GM21528 (cell line): ENCODE results near the gene LRRIQ1.
"Not testable (repeated sequence)": the region's sequence is repeated elsewhere in the genome, so short reads cannot be mapped to it uniquely, and the experiment has no call there.

ENCODE experiments used
- ATAC-seq: cut with Tn5 transposase; IDR thresholded peaks from one replicate; pipeline ENCODE4 v1.9.1; 2021; ENCODE audit warnings: mild to moderate bottlenecking, moderate library complexity; ENCODE audit not compliant: unreplicated experiment, low FRiP score

LRRIQ1 gene, protein sequence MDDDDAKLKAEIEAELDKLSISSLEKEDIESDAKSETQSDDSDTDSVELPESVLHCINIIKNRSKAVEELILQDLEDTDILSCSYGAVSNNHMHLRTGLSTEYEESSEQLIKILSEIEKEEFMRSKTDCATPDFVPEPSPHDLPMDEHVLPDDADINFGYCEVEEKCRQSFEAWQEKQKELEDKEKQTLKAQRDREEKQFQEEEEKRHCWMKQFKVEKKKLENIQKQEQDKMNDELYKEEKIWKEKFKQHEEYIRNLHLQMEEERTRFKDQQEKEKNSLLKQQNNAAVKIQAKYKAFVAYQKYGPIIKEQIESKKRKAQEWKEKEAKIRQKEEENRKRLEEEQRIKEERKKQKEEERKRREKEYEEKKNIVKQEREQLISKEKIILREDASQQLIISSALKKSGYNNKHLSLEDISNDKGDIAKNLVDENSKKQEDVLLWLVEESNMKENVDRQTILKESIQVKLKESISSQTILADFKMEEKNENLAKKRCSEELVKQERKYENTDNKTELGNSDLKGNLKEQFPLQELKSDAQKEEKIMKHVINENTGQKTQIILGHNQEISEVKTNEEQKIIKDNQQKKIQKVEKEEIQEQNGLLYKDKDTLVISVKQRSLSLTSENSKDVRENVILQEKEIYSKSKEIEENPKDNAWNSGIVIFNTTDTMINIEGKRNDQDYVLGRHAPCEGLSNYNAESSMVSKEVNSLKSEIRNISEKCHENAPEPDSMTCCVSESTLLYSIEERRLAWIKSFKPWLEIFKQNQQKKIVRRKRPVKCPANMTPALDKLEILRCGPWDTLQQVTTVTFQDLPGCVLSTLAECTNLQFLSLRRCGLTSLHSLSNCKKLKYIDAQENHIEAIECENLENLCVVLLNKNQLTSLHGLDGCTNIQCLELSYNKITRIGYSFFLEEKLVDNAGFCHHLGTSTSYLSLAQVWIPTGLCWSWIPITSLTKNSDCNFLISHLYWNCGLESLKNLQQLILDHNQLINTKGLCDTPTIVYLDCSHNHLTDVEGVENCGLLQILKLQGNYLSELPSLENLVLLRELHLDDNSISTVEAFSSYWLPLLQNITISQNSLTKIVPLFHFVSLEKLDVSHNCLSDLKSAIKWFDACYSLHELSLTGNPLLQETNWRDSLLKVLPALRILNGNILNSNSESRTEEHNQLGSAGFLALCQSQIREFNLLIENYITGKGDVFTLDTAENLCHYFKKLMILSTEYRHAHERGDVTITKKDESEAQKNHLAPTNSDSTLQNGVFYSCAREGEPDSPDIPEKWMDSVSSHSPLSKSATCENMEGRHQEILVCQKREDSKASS (N-terminal part only)

DNA sequence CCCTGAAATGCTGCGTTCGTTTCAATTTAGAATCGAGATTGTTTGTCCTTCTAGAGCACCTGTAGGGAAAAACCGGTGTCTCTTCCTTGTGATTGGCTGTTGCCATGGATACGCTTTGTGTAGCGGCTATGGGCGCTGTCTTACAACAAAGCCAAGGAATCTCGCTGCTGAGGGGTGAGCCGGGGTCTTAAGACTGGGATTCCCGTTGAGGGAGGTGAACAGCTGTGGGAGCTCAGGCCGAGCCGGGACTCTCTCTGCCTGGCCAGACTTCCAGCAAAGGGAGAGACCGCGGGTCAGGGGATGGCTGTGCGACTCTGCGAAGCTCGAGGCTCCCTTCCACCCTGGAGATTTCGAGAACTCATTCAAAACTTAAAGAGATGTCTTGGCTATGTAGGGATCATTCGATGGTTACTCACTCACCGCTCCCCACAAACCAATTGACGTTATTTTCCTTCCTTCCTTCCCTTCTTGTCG lies at the start of gene LRRIQ1, which contains the start of gene TSPAN19:
LRRIQ1 (plus strand) TSS at position 118 of the 474 bp plus-strand sequence. CDS start 1,826 bp downstream, outside the sequence.
TSPAN19 (minus strand) TSS at position 44 of the 474 bp plus-strand sequence. CDS start 6,331 bp downstream, outside the sequence.
- ATAC-seq, result peak; percentile 96

DNA sequence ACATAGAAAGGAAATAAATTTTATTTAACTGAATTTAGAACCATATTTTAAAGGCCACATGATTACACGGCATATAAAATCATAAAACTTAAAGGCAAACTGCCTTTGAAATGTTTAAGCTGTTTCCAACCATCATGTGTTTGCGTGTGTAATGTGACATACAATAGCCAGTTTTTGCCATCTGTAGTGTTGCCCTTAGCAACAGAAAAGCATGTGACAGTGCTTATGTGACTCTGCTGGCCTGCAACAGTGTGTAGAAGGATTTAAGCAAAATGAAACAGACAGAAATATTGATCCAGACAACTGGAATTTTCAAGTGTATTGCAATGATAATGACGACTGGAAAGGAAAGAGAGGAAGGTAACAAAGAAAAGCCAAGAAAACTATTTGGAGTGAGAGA lies 49.6 kb upstream of the LRRIQ1 start:
- ATAC-seq, result no peak

GRCh38 chr12:84994426-84994825 lies 41.7 kb upstream of the LRRIQ1 start:
- no peak for ATAC-seq

- no peak for ATAC-seq
Observed at GRCh38 chr12:84995641-84996040, 40.5 kb upstream of the LRRIQ1 start.

DNA sequence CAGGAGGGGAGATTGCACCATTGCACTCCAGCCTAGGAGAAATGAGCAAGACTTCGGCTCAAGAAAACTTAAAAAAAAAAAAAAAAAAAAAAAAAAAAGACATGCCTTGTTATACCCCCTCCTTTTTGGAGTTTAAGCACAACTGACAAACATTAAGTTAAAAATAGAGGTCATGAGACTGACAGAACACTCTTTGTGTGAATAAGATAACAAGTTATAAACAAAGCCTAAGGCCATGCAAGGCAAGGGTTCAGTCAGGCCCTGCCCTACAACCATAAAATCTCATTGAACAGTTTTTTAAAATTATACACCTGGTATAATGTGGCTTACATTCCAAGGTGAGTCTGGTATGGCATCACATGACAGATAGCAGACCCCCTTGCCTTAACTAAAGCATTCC lies 39.4 kb upstream of the LRRIQ1 start:
- ATAC-seq, result no peak

GRCh38 chr12:84998341-84998740 lies 37.8 kb upstream of the LRRIQ1 start:
- no peak for ATAC-seq

DNA sequence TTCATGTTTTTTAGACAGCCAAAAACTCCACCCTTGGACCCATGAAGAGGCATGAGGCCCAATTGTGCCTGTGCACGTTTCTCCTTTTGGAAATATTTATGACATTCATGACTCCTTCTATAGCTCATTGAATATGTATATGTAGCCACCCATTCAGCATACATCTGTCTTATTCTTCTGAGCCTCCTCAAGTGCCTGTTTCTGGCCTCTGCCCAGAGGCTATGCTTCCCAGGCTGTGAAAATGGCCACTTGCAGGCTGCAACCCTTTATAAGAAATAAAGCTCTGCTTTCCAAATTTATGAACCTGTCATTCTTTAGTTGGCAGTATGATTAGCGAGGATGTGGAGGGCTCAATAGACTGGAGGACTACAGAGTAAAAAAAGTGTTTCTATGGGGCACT lies 35.4 kb upstream of the LRRIQ1 start:
- ATAC-seq, result no peak

DNA sequence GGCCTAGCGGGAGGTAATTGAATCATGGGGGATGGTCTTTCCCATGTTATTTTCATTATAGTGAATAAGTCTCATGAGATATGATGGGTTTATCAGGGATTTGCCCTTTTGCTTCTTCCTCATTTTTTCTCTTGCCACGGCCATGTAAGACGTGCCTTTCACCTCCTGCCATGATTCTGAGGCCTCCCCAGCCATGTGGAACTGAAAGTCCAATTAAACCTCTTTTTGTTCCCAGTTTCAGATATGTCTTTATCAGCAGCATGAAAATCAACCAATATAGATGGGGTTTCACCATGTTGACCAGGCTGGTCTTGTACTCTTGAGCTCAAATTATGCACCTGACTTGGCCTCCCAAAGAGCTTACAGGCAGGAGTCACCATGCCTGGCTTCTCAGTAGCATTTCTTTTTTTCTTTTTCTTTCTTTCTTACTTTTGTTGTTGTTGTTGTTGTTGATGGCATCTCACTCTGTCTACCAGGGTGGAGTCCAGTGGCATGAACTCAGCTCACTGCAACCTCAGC lies 33.3 kb upstream of the LRRIQ1 start:
- no peak for ATAC-seq

GRCh38 chr12:85004204-85004603 lies 31.9 kb upstream of the LRRIQ1 start:
- ATAC-seq, result no peak

DNA sequence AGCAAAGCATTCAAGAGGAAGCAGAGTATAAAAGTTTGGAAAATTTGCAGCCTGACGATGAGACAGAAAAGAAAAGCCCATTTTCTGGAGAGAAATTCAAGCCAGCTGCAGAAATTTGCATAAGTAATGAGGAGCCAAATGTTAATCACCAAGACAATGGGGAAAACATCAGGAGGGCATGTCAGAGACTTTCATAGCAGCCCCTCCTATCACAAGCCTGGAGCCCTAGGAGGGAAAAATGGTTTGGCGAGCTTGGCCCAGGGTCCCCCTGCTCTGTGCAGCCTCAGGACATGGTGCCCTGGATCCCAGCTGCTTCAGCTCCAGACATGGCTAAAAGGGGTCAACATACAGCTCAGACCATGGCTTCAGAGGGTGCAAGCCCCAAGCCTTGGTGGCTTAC lies 31.1 kb upstream of the LRRIQ1 start:
- not testable (repeated sequence) for ATAC-seq

DNA sequence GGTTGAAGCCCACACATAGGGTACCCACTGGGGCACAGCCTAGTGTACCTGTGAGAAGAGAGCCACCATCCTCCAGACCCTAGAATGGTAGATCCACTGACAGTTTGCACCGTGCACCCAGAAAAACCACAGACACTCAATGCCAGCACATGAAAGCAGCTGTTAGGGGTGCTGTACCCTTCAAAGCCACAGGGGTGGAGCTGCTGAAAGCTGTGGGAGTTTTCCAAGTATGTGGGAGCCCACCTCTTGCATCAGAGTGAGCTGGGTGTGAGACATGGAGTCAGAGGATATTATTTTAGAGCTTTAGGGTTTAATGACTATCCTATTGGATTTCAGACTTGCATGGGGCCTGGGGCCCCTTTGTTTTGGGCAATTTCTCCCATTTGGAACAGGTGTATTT lies 30.5 kb upstream of the LRRIQ1 start:
- ATAC-seq, result no peak

GRCh38 chr12:85006206-85006605 lies 29.9 kb upstream of the LRRIQ1 start:
- no peak for ATAC-seq

- no peak for ATAC-seq
Observed at GRCh38 chr12:85007836-85008235, 28.3 kb upstream of the LRRIQ1 start.

- ATAC-seq, result no peak
Observed at GRCh38 chr12:85016413-85016812, 19.7 kb upstream of the LRRIQ1 start.

DNA sequence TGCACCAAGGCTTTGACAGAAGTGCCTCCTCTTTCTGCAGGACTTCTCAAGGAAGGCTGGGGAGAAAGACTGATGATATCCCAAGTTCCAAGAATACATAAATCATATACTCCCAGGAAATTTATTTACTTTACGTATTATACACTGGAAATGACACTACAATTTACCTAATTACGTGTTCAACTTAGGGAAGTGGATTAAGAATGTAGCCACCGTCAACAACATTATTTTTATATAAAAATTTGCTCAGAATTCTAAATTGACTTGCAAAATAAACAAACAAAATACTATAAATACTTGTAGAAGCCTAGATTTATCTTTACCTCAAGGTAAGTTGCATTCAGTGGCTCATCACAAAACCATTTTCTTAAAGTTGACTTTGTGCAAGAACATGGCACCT lies 19.0 kb upstream of the LRRIQ1 start:
- no peak for ATAC-seq

DNA sequence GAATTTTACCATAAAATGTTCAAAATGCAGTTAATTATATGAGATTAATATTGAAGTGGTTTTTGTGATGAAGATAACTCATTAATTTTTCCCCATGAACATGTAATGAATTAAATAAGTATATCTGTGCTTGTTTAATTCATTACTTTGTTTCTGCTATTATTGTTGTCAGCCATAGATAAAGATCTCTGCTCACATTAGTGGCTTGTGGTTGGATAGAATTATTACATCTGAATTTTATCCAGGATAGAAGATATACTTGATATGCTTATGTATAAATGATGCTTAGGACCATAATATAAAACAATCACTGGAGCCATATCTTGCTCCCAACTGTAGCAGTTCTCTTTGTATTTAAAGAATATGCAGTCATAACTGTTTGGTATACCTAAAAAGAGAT lies 18.5 kb upstream of the LRRIQ1 start:
- no peak for ATAC-seq

GRCh38 chr12:85018098-85018497 lies 18.1 kb upstream of the LRRIQ1 start:
- ATAC-seq, result no peak

DNA sequence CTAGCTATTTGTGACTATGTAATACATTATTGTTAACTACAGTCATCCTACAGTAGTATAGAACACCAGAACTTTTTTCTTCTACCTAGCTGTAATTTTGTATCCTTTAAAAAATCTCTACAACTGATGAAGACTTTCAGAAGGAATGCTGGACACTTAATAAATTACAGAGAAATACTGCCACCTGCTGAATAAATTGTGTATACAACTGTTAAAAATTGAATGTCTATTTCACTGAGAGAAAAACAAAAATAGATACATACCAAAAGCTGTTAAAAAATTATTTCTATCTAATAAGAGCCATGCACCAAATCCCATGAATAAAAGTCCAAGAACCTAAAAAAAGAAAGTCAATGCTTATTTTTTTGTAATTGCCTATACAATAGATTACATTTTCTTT lies 6.7 kb upstream of the LRRIQ1 start:
- no peak for ATAC-seq

DNA sequence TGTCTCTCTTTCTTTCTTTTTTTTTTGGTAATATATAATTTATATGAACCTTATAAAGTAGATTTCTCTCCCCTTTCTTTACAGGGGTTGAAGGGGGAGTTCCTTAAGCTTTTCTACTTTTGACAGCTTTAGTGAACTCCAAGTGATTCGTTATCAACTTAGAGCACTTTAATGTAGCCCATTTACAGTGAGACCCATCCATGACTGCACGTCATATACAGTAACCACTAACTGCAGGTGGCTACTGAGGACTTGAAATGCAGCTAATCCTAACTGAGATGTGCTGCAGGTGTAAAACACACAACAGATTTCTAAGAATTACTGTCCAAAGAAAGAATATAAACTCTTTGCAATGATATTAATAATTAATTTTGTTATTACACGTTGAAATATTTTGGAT lies 582 bp downstream of the LRRIQ1 start:
- ATAC-seq, result peak; percentile 31

DNA sequence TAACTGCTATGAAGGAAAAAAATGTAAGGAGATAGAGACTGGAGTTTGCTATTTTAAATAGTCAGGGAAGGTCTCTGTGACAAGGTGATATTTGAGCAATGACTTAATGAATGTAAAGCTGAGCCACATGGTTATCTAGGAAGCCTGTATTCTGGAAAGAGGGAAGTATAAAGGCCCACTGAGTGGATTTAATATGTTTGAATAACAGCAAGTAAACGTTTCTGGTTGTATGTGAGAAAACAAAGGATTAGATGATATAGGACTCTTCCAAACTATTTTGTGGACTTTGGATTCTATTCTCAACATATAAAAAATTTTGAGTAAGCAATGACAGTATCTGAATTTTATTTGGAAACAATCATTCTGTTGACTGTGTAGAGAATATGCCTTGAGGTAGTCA lies 5.2 kb downstream of the LRRIQ1 start:
- ATAC-seq, result no peak
